ENCODE data around the gene UBA52. TPM values are rescaled to one million over a fixed set of nuclear protein-coding genes. Genes with fewer than 3 reads are reported as not detected.

UBA52 gene
- total and polyA plus RNA-seq, 2 of the 13 experiments (the other 11 are each of a cell fraction or from before 2014, with no cell fraction given): 959 to 1,782 TPM

DNA sequence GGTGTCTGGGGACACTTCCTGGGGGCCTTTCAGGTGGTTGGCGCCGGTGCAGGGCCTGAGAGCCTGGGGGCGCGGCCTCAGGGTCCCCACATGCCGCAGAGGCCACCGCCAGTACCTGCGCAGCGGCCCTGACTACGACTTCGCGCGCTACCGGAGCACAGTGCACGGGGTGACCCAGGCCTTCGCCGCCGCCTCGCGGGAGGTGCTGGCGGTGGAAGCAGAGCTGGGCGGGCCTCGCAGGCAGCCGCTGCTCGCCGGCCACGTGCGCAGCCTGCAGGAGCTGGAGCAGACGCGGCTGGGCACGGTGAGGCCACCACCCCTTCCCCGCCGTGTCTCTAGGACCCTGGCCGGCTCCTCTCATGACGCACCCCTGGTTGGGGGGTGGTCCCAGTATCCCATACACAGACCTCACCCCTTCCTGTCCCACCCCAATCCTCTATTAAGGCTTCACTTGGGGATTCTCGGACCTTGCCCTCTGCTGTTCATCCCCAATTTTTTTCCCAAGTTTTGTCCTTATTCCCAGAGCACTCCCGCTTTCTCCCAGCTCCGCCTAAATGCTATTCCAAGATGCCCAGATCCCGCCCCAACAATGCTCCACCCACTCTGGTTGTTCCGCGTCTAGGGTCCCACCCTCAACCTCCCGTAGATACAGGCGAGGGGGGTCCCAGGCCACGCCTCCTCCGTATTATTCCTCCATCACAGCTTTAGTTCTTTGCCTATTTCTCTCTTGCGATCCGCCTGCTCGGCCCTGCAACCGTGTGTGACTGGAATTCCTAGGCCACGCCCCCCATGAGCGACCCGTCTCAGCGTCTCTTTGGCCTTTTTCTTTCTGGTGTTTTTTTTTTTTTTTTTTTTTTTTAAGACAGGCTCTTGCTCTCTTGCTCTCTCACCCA is 18.0 kb downstream of the UBA52 start (continued):
- TF ChIP-seq, protein P1, sequence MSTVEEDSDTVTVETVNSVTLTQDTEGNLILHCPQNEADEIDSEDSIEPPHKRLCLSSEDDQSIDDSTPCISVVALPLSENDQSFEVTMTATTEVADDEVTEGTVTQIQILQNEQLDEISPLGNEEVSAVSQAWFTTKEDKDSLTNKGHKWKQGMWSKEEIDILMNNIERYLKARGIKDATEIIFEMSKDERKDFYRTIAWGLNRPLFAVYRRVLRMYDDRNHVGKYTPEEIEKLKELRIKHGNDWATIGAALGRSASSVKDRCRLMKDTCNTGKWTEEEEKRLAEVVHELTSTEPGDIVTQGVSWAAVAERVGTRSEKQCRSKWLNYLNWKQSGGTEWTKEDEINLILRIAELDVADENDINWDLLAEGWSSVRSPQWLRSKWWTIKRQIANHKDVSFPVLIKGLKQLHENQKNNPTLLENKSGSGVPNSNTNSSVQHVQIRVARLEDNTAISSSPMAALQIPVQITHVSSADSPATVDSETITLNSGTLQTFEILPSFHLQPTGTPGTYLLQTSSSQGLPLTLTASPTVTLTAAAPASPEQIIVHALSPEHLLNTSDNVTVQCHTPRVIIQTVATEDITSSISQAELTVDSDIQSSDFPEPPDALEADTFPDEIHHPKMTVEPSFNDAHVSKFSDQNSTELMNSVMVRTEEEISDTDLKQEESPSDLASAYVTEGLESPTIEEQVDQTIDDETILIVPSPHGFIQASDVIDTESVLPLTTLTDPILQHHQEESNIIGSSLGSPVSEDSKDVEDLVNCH (CRISPR knock-in tag; IDR thresholded peaks at IDR 0.05): peak; percentile 73; the same call in 1 of the 2 replicates
- TF ChIP-seq ZNF138 (CRISPR knock-in tag; IDR thresholded peaks at IDR 0.05; ENCODE audit: low read depth): peak; percentile 97; the same call in 1 of the 2 replicates
- TF ChIP-seq ZNF282 (IDR thresholded peaks at IDR 0.05; ENCODE audit: partially characterized antibody): no peak
- peak; percentile 83 for TF ChIP-seq SNAPC2 (CRISPR knock-in tag; IDR thresholded peaks at IDR 0.05)
- TF ChIP-seq, protein P2, sequence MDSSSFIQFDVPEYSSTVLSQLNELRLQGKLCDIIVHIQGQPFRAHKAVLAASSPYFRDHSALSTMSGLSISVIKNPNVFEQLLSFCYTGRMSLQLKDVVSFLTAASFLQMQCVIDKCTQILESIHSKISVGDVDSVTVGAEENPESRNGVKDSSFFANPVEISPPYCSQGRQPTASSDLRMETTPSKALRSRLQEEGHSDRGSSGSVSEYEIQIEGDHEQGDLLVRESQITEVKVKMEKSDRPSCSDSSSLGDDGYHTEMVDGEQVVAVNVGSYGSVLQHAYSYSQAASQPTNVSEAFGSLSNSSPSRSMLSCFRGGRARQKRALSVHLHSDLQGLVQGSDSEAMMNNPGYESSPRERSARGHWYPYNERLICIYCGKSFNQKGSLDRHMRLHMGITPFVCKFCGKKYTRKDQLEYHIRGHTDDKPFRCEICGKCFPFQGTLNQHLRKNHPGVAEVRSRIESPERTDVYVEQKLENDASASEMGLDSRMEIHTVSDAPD (CRISPR knock-in tag; IDR thresholded peaks at IDR 0.05): 0 out of 2 replicates have a peak, but pooled peaks have one; percentile 52
- TF ChIP-seq RBFOX2 (IDR thresholded peaks at IDR 0.05; ENCODE audit: low read depth, low read length): peak; percentile 10
- TF ChIP-seq HNRNPUL1 (IDR thresholded peaks at IDR 0.05; ENCODE audit: low read depth, low read length): no peak
- no peak for TF ChIP-seq CREB1 (IDR thresholded peaks at IDR 0.05)
- TF ChIP-seq CREB1 (CRISPR knock-in tag; IDR thresholded peaks at IDR 0.05): no peak
- no peak for TF ChIP-seq ZNF562 (CRISPR knock-in tag; IDR thresholded peaks at IDR 0.05; ENCODE audit: borderline replicate concordance)
- no peak for TF ChIP-seq MED8 (CRISPR knock-in tag; IDR thresholded peaks at IDR 0.05; ENCODE audit: insufficient replicate concordance)
- TF ChIP-seq WIZ (CRISPR knock-in tag; IDR thresholded peaks at IDR 0.05): peak; percentile 53; the same call in 1 of the 2 replicates
- no peak for TF ChIP-seq TBL1XR1 (IDR thresholded peaks at IDR 0.05; ENCODE audit: borderline replicate concordance, low read length, partially characterized antibody)
- no peak for TF ChIP-seq EHMT2 (IDR thresholded peaks at IDR 0.05; ENCODE audit: borderline replicate concordance, low read depth, low read length)
- peak; percentile 98 for TF ChIP-seq ARID2 (CRISPR knock-in tag; IDR thresholded peaks at IDR 0.05; ENCODE audit: borderline replicate concordance)
- TF ChIP-seq, protein P3, sequence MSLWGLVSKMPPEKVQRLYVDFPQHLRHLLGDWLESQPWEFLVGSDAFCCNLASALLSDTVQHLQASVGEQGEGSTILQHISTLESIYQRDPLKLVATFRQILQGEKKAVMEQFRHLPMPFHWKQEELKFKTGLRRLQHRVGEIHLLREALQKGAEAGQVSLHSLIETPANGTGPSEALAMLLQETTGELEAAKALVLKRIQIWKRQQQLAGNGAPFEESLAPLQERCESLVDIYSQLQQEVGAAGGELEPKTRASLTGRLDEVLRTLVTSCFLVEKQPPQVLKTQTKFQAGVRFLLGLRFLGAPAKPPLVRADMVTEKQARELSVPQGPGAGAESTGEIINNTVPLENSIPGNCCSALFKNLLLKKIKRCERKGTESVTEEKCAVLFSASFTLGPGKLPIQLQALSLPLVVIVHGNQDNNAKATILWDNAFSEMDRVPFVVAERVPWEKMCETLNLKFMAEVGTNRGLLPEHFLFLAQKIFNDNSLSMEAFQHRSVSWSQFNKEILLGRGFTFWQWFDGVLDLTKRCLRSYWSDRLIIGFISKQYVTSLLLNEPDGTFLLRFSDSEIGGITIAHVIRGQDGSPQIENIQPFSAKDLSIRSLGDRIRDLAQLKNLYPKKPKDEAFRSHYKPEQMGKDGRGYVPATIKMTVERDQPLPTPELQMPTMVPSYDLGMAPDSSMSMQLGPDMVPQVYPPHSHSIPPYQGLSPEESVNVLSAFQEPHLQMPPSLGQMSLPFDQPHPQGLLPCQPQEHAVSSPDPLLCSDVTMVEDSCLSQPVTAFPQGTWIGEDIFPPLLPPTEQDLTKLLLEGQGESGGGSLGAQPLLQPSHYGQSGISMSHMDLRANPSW (CRISPR knock-in tag; IDR thresholded peaks at IDR 0.05; ENCODE audit: borderline replicate concordance): no peak
- no peak for TF ChIP-seq ZNF101 (CRISPR knock-in tag; IDR thresholded peaks at IDR 0.05; ENCODE audit: borderline replicate concordance, low read depth)
- TF ChIP-seq, protein P4, sequence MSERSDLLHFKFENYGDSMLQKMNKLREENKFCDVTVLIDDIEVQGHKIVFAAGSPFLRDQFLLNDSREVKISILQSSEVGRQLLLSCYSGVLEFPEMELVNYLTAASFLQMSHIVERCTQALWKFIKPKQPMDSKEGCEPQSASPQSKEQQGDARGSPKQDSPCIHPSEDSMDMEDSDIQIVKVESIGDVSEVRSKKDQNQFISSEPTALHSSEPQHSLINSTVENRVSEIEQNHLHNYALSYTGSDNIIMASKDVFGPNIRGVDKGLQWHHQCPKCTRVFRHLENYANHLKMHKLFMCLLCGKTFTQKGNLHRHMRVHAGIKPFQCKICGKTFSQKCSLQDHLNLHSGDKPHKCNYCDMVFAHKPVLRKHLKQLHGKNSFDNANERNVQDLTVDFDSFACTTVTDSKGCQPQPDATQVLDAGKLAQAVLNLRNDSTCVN (CRISPR knock-in tag; IDR thresholded peaks at IDR 0.05; ENCODE audit: borderline replicate concordance): peak; percentile 92
- TF ChIP-seq RFXANK (CRISPR knock-in tag; IDR thresholded peaks at IDR 0.05): no peak
- TF ChIP-seq, protein P5, sequence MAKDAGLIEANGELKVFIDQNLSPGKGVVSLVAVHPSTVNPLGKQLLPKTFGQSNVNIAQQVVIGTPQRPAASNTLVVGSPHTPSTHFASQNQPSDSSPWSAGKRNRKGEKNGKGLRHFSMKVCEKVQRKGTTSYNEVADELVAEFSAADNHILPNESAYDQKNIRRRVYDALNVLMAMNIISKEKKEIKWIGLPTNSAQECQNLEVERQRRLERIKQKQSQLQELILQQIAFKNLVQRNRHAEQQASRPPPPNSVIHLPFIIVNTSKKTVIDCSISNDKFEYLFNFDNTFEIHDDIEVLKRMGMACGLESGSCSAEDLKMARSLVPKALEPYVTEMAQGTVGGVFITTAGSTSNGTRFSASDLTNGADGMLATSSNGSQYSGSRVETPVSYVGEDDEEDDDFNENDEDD (CRISPR knock-in tag; IDR thresholded peaks at IDR 0.05; ENCODE audit: borderline replicate concordance): peak; percentile 97
